Adipocyte (in vitro differentiated cells): ENCODE measurements around the gene CDK6.
"Not testable (repeated sequence)": the region's sequence is repeated elsewhere in the genome, so short reads cannot be mapped to it uniquely, and the experiment has no call there.

Source experiments
- DNase-seq: peaks from one replicate; pipeline ENCODE4 v3.0.0-alpha.2; 2015; ENCODE audit warnings: low read depth
- H3K27me3 ChIP-seq: replicated peaks from 2 replicates; pipeline ENCODE4 v1.7.0; 2013; ENCODE audit warnings: mild to moderate bottlenecking, low read length, moderate library complexity; ENCODE audit not compliant: control insufficient read depth, insufficient read depth
- H3K36me3 ChIP-seq: 2 replicates; pipeline ENCODE4 v1.7.0; 2013; ENCODE audit warnings: low read length, mild to moderate bottlenecking, moderate library complexity; ENCODE audit not compliant: control insufficient read depth, insufficient read depth, severe bottlenecking
- H3K4me1 ChIP-seq: 2 replicates; pipeline ENCODE4 v1.7.0; 2013; ENCODE audit warnings: mild to moderate bottlenecking, low read length, moderate library complexity; ENCODE audit not compliant: control insufficient read depth, insufficient read depth
- H3K4me3 ChIP-seq: 2 replicates; pipeline ENCODE4 v1.7.0; 2013; ENCODE audit warnings: mild to moderate bottlenecking, low read length, moderate library complexity
- H3K9ac ChIP-seq: 2 replicates; pipeline ENCODE4 v1.7.0; 2013; ENCODE audit warnings: mild to moderate bottlenecking, low read length, moderate library complexity
- H3K9me3 ChIP-seq: 2 replicates; pipeline ENCODE4 v1.7.0; 2013; ENCODE audit warnings: mild to moderate bottlenecking, low read length, moderate library complexity; ENCODE audit not compliant: control insufficient read depth

CDK6 gene

DNA sequence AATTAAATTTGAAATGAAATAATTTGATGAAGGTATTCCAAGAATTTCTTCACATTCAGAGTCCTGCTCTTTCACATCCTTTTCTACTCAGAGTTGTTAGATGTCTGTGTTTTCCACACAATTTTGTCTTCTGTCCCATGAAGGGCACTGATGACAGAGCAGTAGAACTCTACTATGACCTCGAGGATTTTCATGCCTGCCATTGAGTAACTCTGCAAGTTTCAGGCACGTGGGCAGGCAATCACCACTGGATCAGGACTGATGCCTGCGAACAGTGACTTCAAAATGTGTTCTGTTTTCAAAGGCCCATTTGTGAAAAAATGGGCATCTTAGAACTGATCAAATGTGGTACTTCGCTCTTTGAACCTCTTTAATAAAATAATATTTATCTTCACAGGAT is 91.1 kb downstream of the CDK6 start:
- Histone ChIP-seq H3K4me1 (peaks cover 29% of the 10 kb centered on the region), H3K36me3 (no peaks in the 10 kb centered on the region), H3K9ac (no peak overlapping the region), H3K4me3 (no peak overlapping the region), H3K27me3 (no peaks in the 10 kb centered on the region), H3K9me3 (no peaks in the 10 kb centered on the region)
- no peak for DNase-seq

DNA sequence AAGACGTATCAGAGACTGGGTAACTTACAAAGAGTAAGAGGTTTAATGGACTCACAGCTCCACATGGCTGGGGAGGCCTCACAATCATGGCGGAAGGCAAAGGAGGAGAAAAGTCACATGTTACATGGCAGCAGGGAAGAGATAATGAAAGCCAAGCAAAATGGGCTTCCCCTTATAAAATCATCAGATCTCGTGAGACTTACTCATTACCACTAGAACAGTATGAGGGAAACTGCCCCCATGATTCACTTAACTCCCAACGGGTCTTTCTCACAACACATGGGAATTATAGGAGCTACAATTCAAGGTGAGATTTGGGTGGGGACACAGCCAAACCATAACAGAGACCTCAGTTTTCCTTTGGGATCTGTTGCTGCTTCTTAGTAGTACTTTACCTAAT is 92.2 kb downstream of the CDK6 start:
- not testable (repeated sequence) for H3K36me3 ChIP-seq, H3K27me3 ChIP-seq, H3K9ac ChIP-seq, DNase-seq, H3K9me3 ChIP-seq, H3K4me3 ChIP-seq
- peaks cover 25% of the 10 kb centered on the region for H3K4me1 ChIP-seq

DNA sequence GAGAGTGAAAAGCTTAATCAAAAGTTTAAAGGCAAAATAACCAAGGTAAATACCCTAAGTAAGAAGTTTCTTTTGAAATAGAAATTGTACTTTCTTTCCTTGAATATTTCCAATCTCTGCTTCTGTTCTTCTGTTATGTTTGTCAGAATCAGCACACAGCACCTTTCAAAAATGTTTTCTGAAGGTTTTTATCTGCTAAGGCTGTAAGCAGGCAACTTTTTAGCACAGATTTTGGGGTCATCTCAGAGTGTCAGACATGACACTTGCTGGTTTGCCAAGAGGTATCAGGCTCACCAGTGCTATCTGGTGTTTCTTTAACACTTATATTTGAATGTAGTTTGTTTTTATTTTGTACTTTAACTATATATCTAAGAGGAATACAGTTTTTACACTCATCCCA is 94.2 kb downstream of the CDK6 start:
- Histone ChIP-seq H3K27me3 (no peaks in the 10 kb centered on the region), H3K4me1 (peaks cover 24% of the 10 kb centered on the region)
- DNase-seq, result no peak

DNA sequence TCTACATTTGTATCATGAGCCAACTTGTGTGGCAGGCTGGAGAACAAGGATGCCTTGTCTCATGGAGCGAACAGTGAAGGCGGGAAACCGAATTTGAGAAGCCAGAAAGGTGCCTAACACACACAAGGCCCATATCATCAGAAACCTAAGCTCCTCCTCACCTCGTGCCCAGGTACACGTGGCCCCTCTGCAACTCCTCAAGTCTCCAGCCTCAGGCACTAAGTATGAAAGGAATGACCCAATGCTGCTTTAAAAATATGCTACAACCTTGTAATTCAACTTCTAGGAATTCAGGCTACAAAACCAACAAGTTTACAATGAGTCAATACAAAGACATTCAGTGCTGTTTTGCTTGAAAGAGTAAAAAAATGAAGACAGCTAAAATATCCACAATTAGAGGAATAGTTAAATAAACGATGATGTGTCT is 95.7 kb downstream of the CDK6 start:
- H3K36me3 ChIP-seq, result no peaks in the 10 kb centered on the region
- H3K4me1 ChIP-seq, result peaks cover 22% of the 10 kb centered on the region
- H3K4me3 ChIP-seq, result peak overlapping the region; percentile 7
- DNase-seq, result peak; percentile 78
- H3K9me3 ChIP-seq, result no peaks in the 10 kb centered on the region
- H3K27me3 ChIP-seq, result no peaks in the 10 kb centered on the region
- H3K9ac ChIP-seq, result no peak overlapping the region

More for the DNA sequence above, 94.2 kb downstream of the CDK6 start:
- Histone ChIP-seq H3K36me3 (no peaks in the 10 kb centered on the region), H3K9ac (no peak overlapping the region), H3K9me3 (no peaks in the 10 kb centered on the region), H3K4me3 (no peak overlapping the region)

DNA sequence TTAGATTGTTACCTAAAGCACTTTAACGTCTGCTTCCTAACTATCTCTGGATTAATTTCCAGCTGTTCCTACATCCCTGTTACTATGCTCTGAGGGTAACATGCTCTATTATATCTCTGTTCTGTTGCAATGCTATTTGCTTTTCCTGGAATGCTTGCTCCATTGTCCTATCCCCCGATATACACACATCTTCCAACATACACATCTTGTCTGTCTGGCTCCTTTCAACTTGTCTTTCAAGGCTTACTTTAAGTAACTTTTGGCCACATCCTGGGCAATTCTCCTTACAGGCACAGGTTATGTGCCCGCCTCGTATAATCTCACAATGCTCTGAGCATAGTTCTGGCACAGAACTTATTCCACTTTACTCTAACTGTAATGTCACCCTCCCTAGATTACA is 96.2 kb downstream of the CDK6 start:
- Histone ChIP-seq H3K4me1 (peaks cover 26% of the 10 kb centered on the region), H3K27me3 (no peaks in the 10 kb centered on the region), H3K36me3 (no peaks in the 10 kb centered on the region), H3K9ac (no peak overlapping the region), H3K4me3 (no peak overlapping the region), H3K9me3 (no peaks in the 10 kb centered on the region)
- no peak for DNase-seq

DNA sequence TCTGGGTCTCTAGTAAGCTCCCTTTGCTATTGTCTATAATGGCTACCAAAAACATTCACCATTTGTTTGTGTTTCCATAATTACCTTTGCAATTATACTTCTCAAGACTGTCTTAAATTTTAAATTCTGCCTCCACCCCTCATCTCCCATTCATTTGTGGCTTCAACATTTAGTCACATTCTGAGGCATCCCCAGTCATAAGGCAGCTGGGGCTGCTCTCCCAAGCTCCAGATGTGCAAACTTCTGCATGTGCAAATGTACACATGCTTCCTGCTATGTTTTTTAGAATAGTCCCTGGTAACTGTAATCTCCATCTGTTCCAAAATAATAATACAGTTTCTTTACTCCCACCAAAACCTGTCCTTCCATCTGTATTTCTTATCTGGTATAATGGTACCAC is 97.3 kb downstream of the CDK6 start:
- Histone ChIP-seq H3K4me3 (no peak overlapping the region), H3K9me3 (no peaks in the 10 kb centered on the region), H3K36me3 (no peaks in the 10 kb centered on the region), H3K9ac (no peak overlapping the region), H3K4me1 (peaks cover 26% of the 10 kb centered on the region), H3K27me3 (no peaks in the 10 kb centered on the region)
- DNase-seq, result no peak

DNA sequence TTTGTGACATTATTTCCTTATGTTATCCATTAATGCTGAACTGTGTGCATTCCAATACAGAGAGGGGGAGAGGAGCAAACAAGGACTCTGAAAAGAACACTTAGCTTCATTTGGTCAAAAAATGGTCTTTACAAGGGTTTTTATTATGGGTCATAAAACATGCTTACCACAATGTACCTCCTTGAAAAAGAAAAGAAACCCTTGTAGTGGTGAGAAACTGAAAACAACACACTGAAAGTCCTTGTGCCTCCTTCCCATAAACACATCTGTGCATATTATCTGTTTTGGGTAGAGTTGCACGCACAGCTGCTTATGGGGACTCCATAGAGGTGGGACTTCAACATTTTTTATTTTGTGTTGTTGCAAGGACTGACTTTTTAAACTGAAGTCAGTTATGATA is 98.7 kb downstream of the CDK6 start:
- Histone ChIP-seq H3K4me1 (peaks cover 26% of the 10 kb centered on the region), H3K9me3 (no peaks in the 10 kb centered on the region), H3K27me3 (no peaks in the 10 kb centered on the region), H3K36me3 (no peaks in the 10 kb centered on the region), H3K4me3 (no peak overlapping the region), H3K9ac (no peak overlapping the region)
- no peak for DNase-seq

DNA sequence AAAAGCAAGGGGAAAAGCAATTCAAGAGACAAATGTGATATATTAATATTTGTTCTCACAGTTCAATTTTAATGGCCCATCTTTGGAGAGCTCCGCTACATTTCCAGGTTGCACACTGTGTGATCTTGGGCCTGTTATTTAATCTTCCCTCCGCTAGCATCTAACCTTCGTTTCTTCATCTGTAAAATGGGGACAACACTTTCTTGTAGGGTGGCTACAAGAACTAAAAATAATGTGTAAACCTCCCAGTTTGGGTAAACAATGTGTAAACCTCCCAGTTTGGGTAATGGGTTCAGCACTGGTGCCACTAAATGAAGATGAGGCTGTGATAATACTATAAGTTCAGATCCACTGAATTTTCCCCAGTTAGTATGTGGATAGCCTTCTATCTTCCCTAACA is 99.5 kb downstream of the CDK6 start:
- Histone ChIP-seq H3K9me3 (no peaks in the 10 kb centered on the region), H3K4me3 (no peak overlapping the region), H3K9ac (no peak overlapping the region), H3K4me1 (peaks cover 26% of the 10 kb centered on the region), H3K36me3 (no peaks in the 10 kb centered on the region), H3K27me3 (no peaks in the 10 kb centered on the region)
- DNase-seq, result no peak

DNA sequence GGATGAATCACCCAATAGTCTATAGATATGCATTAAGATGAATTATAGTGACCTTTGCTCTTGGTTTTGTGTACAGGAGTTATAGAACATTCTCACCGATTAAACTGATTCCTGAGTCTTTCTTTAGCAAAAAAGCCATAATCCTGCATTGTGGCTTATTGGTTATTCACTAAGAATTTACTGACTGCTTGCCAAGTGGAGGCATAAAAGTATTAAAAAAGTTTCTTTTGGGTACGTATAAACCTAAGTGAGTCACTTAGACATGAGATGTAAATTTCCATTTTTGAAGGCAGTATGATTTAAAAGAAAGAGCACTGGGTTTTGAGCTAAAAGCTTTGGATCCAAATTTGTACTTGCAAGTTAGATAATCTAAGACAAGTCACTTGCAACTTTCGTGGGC is 100.7 kb downstream of the CDK6 start:
- H3K9me3 ChIP-seq, result no peaks in the 10 kb centered on the region
- H3K9ac ChIP-seq, result no peak overlapping the region
- no peaks in the 10 kb centered on the region for H3K36me3 ChIP-seq
- no peak overlapping the region for H3K4me3 ChIP-seq
- peak; percentile 65 for DNase-seq
- H3K27me3 ChIP-seq, result no peaks in the 10 kb centered on the region
- peaks cover 22% of the 10 kb centered on the region for H3K4me1 ChIP-seq

DNA sequence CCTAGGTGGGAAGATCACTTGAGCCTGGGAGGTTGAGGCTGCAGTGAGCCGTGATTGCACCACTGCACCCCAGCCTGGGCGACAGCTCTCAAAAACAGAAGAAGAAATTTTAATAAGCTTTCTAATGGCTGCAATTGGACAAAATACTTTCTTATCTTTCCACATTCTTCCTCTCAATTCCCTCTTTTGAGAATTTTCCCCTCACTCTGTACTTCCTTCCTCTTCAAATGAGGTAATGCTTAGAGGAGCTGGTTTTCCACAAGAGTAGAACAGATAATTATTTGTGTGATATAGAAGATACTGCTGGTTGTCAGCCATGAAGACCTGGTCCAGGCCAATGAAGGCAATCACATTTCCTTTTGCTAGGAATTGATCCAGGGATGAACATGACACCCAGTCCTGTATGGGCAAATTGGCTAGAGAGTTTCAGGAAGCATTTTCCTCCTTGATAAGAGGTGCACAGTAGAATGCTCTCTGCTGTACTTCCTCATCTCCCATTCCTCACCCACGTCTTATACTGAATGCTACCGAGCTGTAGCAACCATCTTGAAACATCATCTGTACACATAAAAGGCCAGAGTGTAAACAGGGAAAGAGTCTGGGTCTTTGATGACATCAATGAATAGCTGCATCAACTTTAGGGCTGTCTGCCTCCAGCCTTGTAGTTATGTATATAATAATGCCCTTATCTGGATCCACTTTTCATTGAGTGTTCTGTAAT is 103.9 kb downstream of the CDK6 start:
- Histone ChIP-seq H3K9ac (no peak overlapping the region), H3K36me3 (no peaks in the 10 kb centered on the region), H3K4me3 (no peak overlapping the region), H3K27me3 (no peaks in the 10 kb centered on the region), H3K4me1 (peaks cover 20% of the 10 kb centered on the region), H3K9me3 (no peaks in the 10 kb centered on the region)
- no peak for DNase-seq

DNA sequence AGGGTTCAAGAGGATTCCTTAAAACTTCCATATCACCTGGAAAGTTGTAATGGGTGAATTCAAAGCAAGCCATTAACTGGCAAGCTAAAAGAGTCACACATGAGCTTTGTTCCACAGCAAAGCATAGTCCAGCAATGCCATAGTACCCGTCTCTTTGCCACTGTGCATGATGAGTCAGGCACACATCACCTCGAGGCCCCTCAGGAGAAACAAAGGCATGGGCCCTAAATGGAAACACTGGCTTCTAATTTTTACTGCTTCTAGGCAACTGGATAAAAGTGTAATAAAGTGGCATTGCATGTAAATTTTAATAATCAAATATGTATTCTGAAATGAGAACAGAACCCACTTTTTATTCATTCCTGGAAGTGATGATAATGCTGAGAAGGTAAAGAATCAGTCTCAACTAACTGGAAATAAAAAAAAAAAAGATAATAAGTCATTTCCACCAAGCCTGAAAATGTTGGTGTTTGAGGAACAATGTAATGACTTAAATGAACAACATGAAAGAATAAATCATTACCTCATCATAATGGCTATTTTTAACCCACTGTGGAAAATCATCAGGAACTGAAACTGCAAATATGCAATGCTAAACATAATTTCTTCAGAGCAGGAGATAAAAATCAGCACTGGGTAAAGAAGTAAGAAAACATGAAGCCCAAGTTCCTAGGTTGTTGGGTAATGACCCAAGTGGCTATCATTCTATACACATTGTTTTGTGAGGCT is 104.9 kb downstream of the CDK6 start:
- Histone ChIP-seq H3K4me3 (no peak overlapping the region), H3K36me3 (no peaks in the 10 kb centered on the region), H3K27me3 (no peaks in the 10 kb centered on the region), H3K9me3 (no peaks in the 10 kb centered on the region), H3K9ac (no peak overlapping the region), H3K4me1 (peaks cover 25% of the 10 kb centered on the region)
- peak; percentile 57 for DNase-seq
